ENCODE results near the gene LNX1. TPM values are rescaled to one million over a fixed set of nuclear protein-coding genes. Genes with fewer than 3 reads are reported as not detected.

The LNX1 gene
- total RNA-seq, 4 donors from 2014 or later, result 14.5 to 41.0 (median 22.9) TPM

GRCh38 chr4:53508446-53508845 is 82.8 kb downstream of the LNX1 start:
- intact Hi-C loops (cut with DNase I), result no loop called here
- Histone ChIP-seq H3K27me3 (no peaks in the 10 kb centered on the region), H3K9me3 (no peaks in the 10 kb centered on the region), H3K4me1 (peaks cover 0 to 10% (median 6%) of the 10 kb centered on the region in 3 donors), H3K36me3 (peaks cover 0 to 41% (median 0%) of the 10 kb centered on the region in 3 donors), H3K4me3 (no peak overlapping the region), H3K27ac (no peak overlapping the region)
- TF ChIP-seq, protein P1, sequence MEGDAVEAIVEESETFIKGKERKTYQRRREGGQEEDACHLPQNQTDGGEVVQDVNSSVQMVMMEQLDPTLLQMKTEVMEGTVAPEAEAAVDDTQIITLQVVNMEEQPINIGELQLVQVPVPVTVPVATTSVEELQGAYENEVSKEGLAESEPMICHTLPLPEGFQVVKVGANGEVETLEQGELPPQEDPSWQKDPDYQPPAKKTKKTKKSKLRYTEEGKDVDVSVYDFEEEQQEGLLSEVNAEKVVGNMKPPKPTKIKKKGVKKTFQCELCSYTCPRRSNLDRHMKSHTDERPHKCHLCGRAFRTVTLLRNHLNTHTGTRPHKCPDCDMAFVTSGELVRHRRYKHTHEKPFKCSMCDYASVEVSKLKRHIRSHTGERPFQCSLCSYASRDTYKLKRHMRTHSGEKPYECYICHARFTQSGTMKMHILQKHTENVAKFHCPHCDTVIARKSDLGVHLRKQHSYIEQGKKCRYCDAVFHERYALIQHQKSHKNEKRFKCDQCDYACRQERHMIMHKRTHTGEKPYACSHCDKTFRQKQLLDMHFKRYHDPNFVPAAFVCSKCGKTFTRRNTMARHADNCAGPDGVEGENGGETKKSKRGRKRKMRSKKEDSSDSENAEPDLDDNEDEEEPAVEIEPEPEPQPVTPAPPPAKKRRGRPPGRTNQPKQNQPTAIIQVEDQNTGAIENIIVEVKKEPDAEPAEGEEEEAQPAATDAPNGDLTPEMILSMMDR (IDR thresholded peaks at IDR 0.05), result no peak
- no peak for TF ChIP-seq POLR2A (IDR thresholded peaks at IDR 0.05)
- WGBS, 2 donors, result 33 to 55% methylated on average over 1 of the region's 1 CpG
- no peak for DNase-seq

DNA sequence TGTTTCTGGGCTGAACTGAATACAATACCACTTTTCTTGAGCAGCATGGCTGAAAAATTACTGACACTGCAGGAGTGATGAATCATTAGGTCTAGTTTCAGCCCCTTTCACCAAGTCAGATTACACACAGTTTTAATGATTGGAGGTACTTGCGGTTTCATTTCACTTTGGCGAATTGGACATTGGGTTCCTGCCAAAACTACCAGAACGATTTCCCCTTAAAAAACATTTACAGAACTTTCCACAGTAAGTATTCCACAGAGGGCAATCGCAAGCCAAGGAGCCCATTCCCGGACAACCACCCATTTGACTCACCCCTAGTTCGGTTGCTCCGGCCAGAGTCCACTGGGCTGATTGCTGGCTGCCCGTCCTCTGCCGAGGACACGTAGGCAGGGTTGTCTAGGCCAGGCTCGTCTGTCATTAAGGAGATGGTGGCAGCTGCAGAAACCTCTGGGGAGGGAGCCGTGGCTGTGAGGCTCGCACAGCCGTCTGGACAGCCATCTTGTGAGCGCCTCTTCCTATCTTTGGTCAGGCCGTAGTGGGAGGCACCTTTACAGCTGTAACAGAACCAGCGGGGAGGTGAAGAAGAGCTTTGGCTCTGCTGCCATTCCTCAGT is 83.5 kb downstream of the LNX1 start:
- DNase-seq, result no peak
- Histone ChIP-seq H3K27me3 (no peaks in the 10 kb centered on the region), H3K4me1 (peaks cover 0 to 10% (median 6%) of the 10 kb centered on the region in 3 donors), H3K9me3 (no peaks in the 10 kb centered on the region), H3K36me3 (peaks cover 0 to 43% (median 0%) of the 10 kb centered on the region in 3 donors), H3K4me3 (peak overlapping the region in 1 of 4 donors; percentile 8), H3K27ac (peak overlapping the region in 1 of 4 donors; percentile 5)
- WGBS, 2 donors, result 82 to 86% methylated on average over 7 to 12 of the region's 17 CpGs
- TF ChIP-seq, protein P1 (IDR thresholded peaks at IDR 0.05), result no peak
- TF ChIP-seq POLR2A (IDR thresholded peaks at IDR 0.05), result no peak
- intact Hi-C loops (cut with DNase I), result no loop called here

- intact Hi-C loops (cut with DNase I), result no loop called here
- no peak for DNase-seq
- Histone ChIP-seq H3K36me3 (peaks cover 0 to 43% (median 0%) of the 10 kb centered on the region in 3 donors), H3K27ac (no peak overlapping the region), H3K27me3 (no peaks in the 10 kb centered on the region), H3K9me3 (no peaks in the 10 kb centered on the region), H3K4me3 (no peak overlapping the region), H3K4me1 (peaks cover 0 to 10% (median 6%) of the 10 kb centered on the region in 3 donors)
- WGBS, 2 donors, result 90 to 91% methylated on average over 7 of the region's 7 CpGs
- TF ChIP-seq, protein P1 (IDR thresholded peaks at IDR 0.05), result no peak
- no peak for TF ChIP-seq POLR2A (IDR thresholded peaks at IDR 0.05)
Measured at GRCh38 chr4:53507058-53507457, 84.2 kb downstream of the LNX1 start.

DNA sequence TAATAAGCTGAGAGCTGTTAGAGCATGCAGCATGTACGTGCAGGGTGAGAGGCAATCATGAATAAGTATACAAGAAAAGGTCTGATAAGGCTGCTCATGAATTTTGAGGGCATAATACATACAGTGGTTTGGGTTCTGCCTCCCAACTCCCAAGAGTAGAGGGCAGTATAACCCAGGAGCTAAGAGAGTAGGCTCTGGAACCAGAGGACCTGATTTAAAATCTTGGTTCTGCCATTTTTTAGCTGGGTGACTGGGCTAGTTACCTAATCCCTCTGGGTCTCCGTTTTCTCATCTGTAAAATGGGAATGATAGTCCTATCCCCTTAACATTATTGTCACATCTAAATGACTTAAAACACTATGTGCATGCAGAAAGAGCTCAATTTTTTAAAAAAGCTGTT is 85.3 kb downstream of the LNX1 start:
- Histone ChIP-seq H3K27ac (no peak overlapping the region), H3K9me3 (no peaks in the 10 kb centered on the region), H3K27me3 (no peaks in the 10 kb centered on the region), H3K36me3 (peaks cover 0 to 43% (median 0%) of the 10 kb centered on the region in 3 donors), H3K4me3 (no peak overlapping the region), H3K4me1 (peaks cover 0 to 4% (median 4%) of the 10 kb centered on the region in 3 donors)
- no peak for DNase-seq
- intact Hi-C loops (cut with DNase I), result no loop called here
- no peak for TF ChIP-seq POLR2A (IDR thresholded peaks at IDR 0.05)
- TF ChIP-seq, protein P1 (IDR thresholded peaks at IDR 0.05), result peak in 1 of 6 experiments; percentile 24
- WGBS, 2 donors, result 81 to 87% methylated on average over 2 of the region's 2 CpGs

GRCh38 chr4:53502094-53502493 is 89.2 kb downstream of the LNX1 start:
- WGBS, 2 donors, result 78 to 89% methylated on average over 1 of the region's 1 CpG
- peaks cover 0 to 5% (median 5%) of the 10 kb centered on the region in 3 donors for H3K4me1 ChIP-seq
- no peak for DNase-seq
- no peak for TF ChIP-seq POLR2A (IDR thresholded peaks at IDR 0.05)
- TF ChIP-seq, protein P1 (IDR thresholded peaks at IDR 0.05), result no peak
- H3K27me3 ChIP-seq, result no peaks in the 10 kb centered on the region
- H3K36me3 ChIP-seq, result peaks cover 0 to 47% (median 0%) of the 10 kb centered on the region in 3 donors
- H3K9me3 ChIP-seq, result no peaks in the 10 kb centered on the region
- no peak overlapping the region for H3K27ac ChIP-seq
- intact Hi-C loops (cut with DNase I), result no loop called here
- H3K4me3 ChIP-seq, result no peak overlapping the region
